Measurements from ENCODE around the gene METTL16. TPM values are rescaled to one million over a fixed set of nuclear protein-coding genes. Genes with fewer than 3 reads are reported as not detected.
A peak's percentile ranks its signal among the peaks of the same experiment; 100 is the strongest.
"Not testable (repeated sequence)": the region's sequence is repeated elsewhere in the genome, so short reads cannot be mapped to it uniquely, and the experiment has no call there.

The METTL16 gene, protein sequence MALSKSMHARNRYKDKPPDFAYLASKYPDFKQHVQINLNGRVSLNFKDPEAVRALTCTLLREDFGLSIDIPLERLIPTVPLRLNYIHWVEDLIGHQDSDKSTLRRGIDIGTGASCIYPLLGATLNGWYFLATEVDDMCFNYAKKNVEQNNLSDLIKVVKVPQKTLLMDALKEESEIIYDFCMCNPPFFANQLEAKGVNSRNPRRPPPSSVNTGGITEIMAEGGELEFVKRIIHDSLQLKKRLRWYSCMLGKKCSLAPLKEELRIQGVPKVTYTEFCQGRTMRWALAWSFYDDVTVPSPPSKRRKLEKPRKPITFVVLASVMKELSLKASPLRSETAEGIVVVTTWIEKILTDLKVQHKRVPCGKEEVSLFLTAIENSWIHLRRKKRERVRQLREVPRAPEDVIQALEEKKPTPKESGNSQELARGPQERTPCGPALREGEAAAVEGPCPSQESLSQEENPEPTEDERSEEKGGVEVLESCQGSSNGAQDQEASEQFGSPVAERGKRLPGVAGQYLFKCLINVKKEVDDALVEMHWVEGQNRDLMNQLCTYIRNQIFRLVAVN
- total RNA-seq, result 10 to 100 TPM; 35.8 to 49.9 TPM

DNA sequence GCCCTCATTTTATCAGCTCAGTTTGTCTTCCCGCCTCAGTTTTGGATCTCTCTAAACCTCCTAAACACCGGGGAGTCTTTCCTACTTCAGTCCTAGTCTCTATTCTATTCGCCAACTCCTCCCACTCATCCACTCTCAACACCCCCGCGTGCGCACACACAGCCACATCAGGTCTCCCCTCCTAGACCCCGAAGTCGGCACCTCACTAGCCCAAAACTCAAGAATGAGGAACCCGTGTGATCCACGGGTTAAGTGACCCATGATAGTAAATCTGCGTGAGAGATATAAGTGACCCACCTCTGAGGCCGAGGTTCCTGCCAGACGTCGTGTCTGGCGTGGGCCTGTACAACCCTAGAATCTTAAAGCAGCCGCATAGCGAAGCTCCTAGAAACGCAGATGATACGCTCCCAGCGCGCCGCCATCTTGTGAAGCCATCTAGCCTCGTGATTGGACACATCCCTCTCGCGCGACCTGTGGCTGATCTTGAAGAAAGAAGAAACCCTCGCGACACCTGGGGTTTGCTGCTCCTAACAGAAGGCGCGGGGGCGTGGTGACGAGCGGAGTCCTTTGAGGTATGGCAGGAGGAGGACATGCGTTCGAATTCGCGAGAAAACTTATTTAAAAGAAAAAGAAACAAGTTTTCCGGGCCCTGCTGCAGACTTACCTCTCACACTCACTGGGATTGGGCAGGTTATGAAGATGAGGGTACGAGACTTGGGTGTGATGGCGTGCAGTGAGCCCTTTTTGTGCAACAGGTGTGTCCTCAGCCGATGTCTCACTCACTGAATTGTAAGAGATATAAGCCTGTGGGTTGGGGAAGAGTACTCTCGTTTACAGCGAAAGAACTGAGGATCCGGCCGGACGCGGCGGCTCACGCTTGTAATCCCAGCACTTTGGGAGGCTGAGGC, at the start of gene METTL16:
TSS of gene METTL16 (minus strand) at position 427 of the 908 bp plus-strand sequence. CDS start 9,557 bp downstream, outside the sequence.
- H3K27ac Mint-ChIP-seq, result no peak within 1 kb of the TSS
- H3K27me3 Mint-ChIP-seq, result no peaks in the 10 kb centered on the region

DNA sequence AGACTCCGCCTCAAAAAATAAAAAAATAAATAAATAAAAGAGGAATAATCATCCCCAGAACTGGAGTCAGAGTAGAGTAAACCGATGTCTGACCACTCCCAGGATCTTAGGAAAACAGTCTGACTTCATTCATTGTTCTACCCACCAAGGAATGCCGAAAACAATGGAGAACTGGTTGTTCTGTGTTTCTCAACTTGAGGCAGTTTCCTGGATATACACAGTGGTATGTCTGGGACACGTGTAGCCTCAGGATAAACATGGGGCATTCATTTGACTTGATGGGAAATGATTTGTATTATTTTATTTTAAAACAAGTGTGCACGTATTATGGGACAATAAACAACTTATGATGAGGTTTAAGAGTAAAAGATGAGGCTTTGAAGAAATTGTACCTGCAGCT, 49.0 kb upstream of the METTL16 start:
- no peak overlapping the region for H3K27ac Mint-ChIP-seq
- no peaks in the 10 kb centered on the region for H3K4me1 Mint-ChIP-seq
- no peaks in the 10 kb centered on the region for H3K9me3 Mint-ChIP-seq
- no peak for ATAC-seq (replicated peaks)
- H3K36me3 Mint-ChIP-seq (ENCODE audit: low read depth), result no peaks in the 10 kb centered on the region
- peaks cover 8% of the 10 kb centered on the region for H3K27me3 Mint-ChIP-seq
- no peak overlapping the region for H3K4me3 Mint-ChIP-seq

More for the DNA sequence above, at the start of gene METTL16:
- H3K4me3 Mint-ChIP-seq, result no peak within 1 kb of the TSS
- ATAC-seq (replicated peaks), result peak; percentile 99
- no peaks in the 10 kb centered on the region for H3K9me3 Mint-ChIP-seq
- peaks cover 16% of the 10 kb centered on the region for H3K4me1 Mint-ChIP-seq
- peaks cover 16% of the 10 kb centered on the region for H3K36me3 Mint-ChIP-seq (ENCODE audit: low read depth)

GRCh38 chr17:2551928-2552327, 40.2 kb upstream of the METTL16 start:
- Mint-ChIP-seq H3K9me3 (no peaks in the 10 kb centered on the region), H3K36me3 (ENCODE audit: low read depth) (no peaks in the 10 kb centered on the region), H3K27me3 (peaks cover 8% of the 10 kb centered on the region), H3K4me3 (no peak overlapping the region), H3K4me1 (no peaks in the 10 kb centered on the region), H3K27ac (no peak overlapping the region)
- no peak for ATAC-seq (replicated peaks)

DNA sequence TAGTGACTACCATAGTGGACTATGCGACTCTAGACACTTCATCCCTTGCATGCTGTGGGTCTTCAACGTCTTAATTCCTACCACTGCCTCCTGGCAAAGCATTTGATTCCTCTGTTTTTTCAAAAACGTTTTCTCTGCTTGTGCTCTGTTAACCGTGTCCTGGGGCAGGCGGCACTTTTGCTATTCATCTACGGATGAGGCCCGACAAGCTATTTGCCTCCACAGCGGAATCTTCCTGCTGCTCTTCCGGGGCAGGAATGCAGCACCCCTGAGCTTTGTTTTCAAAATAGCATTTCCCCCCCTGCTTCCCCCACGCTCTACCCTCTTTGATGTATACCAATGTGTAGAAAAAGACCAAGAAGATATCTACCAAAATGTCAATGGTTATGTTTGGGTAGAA, 39.8 kb upstream of the METTL16 start:
- H3K4me1 Mint-ChIP-seq, result no peaks in the 10 kb centered on the region
- ATAC-seq (replicated peaks), result no peak
- H3K4me3 Mint-ChIP-seq, result no peak overlapping the region
- H3K36me3 Mint-ChIP-seq (ENCODE audit: low read depth), result no peaks in the 10 kb centered on the region
- H3K27me3 Mint-ChIP-seq, result peaks cover 8% of the 10 kb centered on the region
- H3K27ac Mint-ChIP-seq, result no peak overlapping the region
- no peaks in the 10 kb centered on the region for H3K9me3 Mint-ChIP-seq

- Mint-ChIP-seq H3K36me3 (ENCODE audit: low read depth) (no peaks in the 10 kb centered on the region), H3K27ac (no peak overlapping the region), H3K4me3 (no peak overlapping the region), H3K9me3 (no peaks in the 10 kb centered on the region), H3K4me1 (no peaks in the 10 kb centered on the region), H3K27me3 (peaks cover 8% of the 10 kb centered on the region)
- no peak for ATAC-seq (replicated peaks)
These were observed 37.9 kb upstream of the METTL16 start for GRCh38 chr17:2549392-2550211.

- H3K27ac Mint-ChIP-seq; H3K9me3 Mint-ChIP-seq; H3K36me3 Mint-ChIP-seq (ENCODE audit: low read depth); H3K4me3 Mint-ChIP-seq; H3K4me1 Mint-ChIP-seq; H3K27me3 Mint-ChIP-seq; ATAC-seq (replicated peaks): not testable (repeated sequence)
These were observed 36.3 kb upstream of the METTL16 start for GRCh38 chr17:2548026-2548425.

DNA sequence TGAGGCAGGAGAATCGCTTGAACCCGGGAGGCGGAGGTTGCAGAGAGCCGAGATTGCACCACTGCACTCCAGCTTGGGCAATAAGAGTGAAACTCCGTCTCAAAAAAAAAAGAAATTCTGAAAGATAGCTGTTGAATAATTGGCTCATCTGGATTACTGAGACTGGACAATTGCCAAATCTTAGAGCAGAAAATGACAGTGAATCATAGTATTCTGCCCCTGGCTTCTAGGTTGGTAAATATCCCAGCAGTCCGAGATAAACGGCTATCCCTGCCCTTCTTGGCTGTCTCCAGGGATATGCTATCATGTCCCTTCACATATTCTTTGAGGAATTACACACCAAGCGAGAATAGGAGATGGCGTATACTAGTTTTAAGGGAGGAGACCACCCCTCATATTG, 35.5 kb upstream of the METTL16 start:
- no peak for ATAC-seq (replicated peaks)
- no peaks in the 10 kb centered on the region for H3K9me3 Mint-ChIP-seq
- no peaks in the 10 kb centered on the region for H3K4me1 Mint-ChIP-seq
- H3K36me3 Mint-ChIP-seq (ENCODE audit: low read depth), result no peaks in the 10 kb centered on the region
- H3K27me3 Mint-ChIP-seq, result peaks cover 8% of the 10 kb centered on the region
- H3K27ac Mint-ChIP-seq, result no peak overlapping the region
- H3K4me3 Mint-ChIP-seq, result no peak overlapping the region

GRCh38 chr17:2545393-2545792, 33.7 kb upstream of the METTL16 start:
- Mint-ChIP-seq H3K4me1 (no peaks in the 10 kb centered on the region), H3K9me3 (no peaks in the 10 kb centered on the region), H3K27me3 (no peaks in the 10 kb centered on the region), H3K36me3 (ENCODE audit: low read depth) (no peaks in the 10 kb centered on the region), H3K4me3 (no peak overlapping the region), H3K27ac (no peak overlapping the region)
- ATAC-seq (replicated peaks), result no peak

DNA sequence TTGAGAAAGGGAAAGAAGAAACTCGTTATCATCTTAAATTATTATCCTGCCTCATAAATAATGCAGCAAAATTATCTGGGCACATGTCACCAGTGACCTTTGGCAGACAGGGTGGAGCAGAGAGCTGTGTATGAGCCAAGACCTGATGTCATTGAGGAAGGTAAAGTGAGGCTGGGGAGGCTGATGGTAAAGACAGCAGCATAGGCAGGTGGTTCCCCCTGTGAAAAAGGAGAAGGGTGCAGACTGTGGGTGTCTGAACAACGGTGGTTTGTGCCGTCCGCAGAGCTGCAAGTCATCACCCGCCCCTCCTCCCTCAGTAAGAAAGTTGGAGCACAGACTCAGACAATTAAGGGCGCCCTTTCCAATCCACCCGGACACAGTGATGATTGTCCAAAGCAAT, 30.8 kb upstream of the METTL16 start:
- Mint-ChIP-seq H3K4me3 (no peak overlapping the region), H3K9me3 (no peaks in the 10 kb centered on the region), H3K27ac (no peak overlapping the region), H3K36me3 (ENCODE audit: low read depth) (no peaks in the 10 kb centered on the region), H3K27me3 (no peaks in the 10 kb centered on the region), H3K4me1 (no peaks in the 10 kb centered on the region)
- ATAC-seq (replicated peaks), result peak; percentile 37

DNA sequence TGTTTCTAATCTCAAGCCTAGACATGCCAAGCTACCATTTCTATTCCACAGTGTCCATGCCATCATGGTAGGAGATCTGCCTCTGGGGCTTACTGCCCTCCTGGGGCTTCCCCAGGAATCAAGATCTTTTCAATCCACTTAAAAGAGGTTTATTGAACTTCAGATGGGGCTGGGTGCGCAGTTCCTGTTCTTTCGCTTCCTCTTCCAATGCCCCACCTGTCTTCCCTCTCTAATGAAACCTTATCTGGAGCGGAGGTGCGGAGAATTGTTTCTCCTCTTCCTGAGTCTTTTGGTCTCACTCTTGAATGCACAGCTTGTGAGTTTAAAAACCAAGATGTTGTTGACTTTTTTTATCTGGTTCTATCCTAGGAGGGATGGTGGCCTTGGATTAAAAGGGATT, 30.4 kb upstream of the METTL16 start:
- H3K27me3 Mint-ChIP-seq, result no peaks in the 10 kb centered on the region
- no peaks in the 10 kb centered on the region for H3K9me3 Mint-ChIP-seq
- no peaks in the 10 kb centered on the region for H3K36me3 Mint-ChIP-seq (ENCODE audit: low read depth)
- H3K4me3 Mint-ChIP-seq, result no peak overlapping the region
- H3K4me1 Mint-ChIP-seq, result no peaks in the 10 kb centered on the region
- no peak for ATAC-seq (replicated peaks)
- no peak overlapping the region for H3K27ac Mint-ChIP-seq

DNA sequence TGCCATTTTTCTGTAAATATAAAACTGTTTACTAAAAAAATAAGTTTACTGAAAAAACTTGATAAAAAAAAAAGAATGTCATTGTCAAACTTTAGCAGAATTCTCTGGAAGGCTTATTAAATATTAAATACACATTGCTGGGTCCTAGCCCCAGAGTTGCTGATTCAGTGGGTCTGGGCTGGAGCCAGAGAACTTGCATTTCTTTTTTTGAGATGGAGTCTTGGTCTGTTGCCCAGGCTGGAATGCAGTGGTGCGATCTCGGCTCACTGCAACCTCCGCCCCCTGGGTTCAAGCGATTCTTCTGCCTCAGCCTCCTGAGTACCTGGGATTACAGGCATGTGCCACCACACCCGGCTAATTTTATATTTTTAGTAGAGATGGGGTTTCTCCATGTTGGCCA, 25.9 kb upstream of the METTL16 start:
- H3K27ac Mint-ChIP-seq; H3K36me3 Mint-ChIP-seq (ENCODE audit: low read depth); H3K9me3 Mint-ChIP-seq; H3K4me1 Mint-ChIP-seq; H3K4me3 Mint-ChIP-seq; H3K27me3 Mint-ChIP-seq; ATAC-seq (replicated peaks): not testable (repeated sequence)

- ATAC-seq (replicated peaks), result no peak
- no peaks in the 10 kb centered on the region for H3K9me3 Mint-ChIP-seq
- no peaks in the 10 kb centered on the region for H3K36me3 Mint-ChIP-seq (ENCODE audit: low read depth)
- H3K4me1 Mint-ChIP-seq, result no peaks in the 10 kb centered on the region
- H3K27ac Mint-ChIP-seq, result no peak overlapping the region
- no peaks in the 10 kb centered on the region for H3K27me3 Mint-ChIP-seq
- H3K4me3 Mint-ChIP-seq, result no peak overlapping the region
These were observed 20.5 kb upstream of the METTL16 start for GRCh38 chr17:2532146-2532720.

DNA sequence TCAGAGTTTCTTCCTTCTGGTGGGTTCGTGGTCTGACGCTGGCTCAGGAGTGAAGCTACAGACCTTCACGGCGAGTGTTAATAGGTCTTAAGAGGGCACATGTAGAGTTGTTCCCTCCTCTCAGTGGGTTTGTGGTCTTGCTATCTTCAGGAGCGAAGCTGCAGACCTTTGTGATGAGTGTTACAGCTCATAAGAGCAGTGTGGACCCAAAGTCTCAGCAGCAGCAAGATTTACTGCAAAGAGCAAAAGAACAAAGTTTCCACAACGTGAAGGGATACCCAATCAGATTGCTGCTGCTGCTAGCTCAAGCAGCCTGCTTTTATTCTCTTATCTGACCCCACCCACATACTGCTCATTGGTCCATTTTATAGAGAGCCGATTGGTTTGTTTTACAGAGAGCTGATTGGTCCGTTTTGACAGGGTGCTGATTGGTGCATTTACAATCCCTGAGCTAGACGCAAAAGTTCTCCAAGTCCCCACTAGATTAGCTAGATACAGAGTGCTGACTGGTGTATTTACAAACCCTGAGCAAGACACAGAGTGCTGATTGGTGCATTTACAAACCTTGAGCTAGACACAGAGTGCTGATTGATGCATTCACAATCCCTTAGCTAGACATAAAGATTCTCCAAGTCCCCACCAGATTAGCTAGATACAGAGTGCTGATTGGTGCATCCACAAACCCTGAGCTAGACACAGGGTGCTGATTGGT, 19.7 kb upstream of the METTL16 start:
- H3K27me3 Mint-ChIP-seq; H3K9me3 Mint-ChIP-seq; H3K4me1 Mint-ChIP-seq; H3K36me3 Mint-ChIP-seq (ENCODE audit: low read depth): not testable (repeated sequence)
- H3K27ac Mint-ChIP-seq, result peak overlapping the region; percentile 66
- peak; percentile 39 for ATAC-seq (replicated peaks)
- peak overlapping the region; percentile 66 for H3K4me3 Mint-ChIP-seq
